ENCODE results near the gene HOXC13.

Gene HOXC13

DNA sequence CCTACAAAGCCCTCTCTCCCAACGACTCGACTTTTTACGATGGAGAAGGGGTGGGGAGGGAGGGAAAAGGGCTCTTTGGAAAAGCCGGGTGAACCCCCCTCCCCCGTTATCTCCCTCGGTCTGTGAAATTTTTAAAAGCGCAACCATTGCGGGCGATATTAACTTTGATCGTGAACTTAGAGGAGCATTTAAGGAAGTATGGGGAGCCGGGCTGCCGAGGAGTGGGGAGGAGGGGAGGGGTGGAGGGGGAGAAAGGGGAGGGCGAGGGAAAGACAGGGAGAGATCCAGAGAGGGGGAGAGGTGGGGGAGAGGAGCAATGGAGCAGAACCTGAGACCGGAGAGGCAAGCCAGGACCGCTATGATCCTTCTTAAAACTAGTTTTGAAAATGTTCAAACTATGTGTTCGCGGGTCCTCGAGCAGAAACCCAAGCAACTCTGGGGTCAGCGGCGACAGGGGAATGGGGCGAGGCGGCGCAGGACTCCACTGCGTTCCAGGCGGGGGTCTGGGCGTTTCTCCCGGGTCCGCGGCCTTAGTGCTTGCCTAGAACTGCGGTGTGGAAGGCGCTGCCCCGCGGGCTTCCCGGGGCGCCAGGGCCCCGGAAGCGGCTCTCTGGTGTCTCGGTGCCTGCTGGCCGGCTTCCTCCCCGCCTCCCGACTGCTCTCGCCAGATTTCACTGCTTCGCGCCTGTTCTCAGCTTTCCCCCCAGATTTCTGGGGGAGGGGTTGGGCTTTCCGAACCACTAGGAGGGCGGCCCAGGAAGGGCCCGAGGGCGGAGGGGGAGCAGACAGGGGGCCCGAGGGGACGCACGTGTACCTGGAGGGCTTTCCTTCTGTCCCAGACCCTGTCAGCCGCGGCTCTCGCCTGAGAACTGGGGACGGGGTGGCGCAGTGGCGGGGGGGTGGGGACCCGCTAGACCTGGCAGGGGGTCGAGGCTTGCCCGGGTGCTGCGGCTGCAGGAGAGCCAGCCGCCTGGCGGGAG lies 35.7 kb downstream of the HOXC13 start, which contains the start of gene HOTAIR:
TSS of gene HOTAIR (minus strand) at position 871 of the 980 bp plus-strand sequence.
- FAIRE-seq (no peak), DNase-seq (ENCODE audit: insufficient read length, low spot score) (peak; percentile 89)
- TF ChIP-seq POLR2A (IDR thresholded peaks at IDR 0.05; ENCODE audit: low read depth, low read length), result no peak

GRCh38 chr12:53975064-53975471 lies 36.4 kb downstream of the HOXC13 start:
- DNase-seq (ENCODE audit: insufficient read length, low spot score) (no peak), FAIRE-seq (no peak)
- TF ChIP-seq POLR2A (IDR thresholded peaks at IDR 0.05; ENCODE audit: low read depth, low read length), result no peak

DNA sequence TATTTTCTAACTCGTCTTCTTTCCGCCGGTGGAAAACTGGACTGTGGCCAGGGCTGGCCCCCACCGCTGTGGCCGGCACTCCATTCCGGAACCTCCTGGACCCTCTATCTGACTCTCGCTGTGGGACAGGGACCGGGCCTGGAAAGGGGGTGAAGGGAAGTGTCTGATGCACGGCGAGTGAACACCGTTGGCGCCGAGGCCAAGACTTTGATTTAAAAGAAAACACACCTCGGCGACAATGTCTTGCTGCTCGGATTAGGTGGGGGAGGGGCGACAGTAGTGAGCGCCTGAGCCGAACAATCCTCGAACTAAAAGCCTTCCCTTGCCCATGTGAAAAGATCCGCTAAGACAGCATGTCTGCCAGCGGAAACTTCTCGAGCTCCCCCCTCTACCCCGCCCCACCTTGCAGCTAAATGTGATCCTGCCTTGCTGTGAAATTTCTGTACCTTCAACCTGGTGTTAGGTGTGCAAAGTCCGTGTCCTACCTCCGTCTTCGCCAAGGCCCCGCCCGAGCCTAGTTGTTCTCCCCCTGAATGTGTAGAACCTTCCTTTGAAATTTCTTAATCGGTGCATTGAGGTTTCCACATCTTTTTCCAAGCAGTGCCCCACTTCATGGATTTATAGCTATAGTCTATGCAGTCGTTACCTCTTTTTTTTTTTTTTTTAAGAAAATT lies 37.0 kb downstream of the HOXC13 start:
- FAIRE-seq, result no peak
- DNase-seq (ENCODE audit: insufficient read length, low spot score), result no peak
- no peak for TF ChIP-seq POLR2A (IDR thresholded peaks at IDR 0.05; ENCODE audit: low read depth, low read length)

- TF ChIP-seq POLR2A (IDR thresholded peaks at IDR 0.05; ENCODE audit: low read depth, low read length), result no peak
- no peak for FAIRE-seq
- DNase-seq (ENCODE audit: insufficient read length, low spot score), result no peak
Measured at GRCh38 chr12:53976172-53976822, 37.7 kb downstream of the HOXC13 start.

GRCh38 chr12:53976823-53977595 lies 38.4 kb downstream of the HOXC13 start:
- no peak for TF ChIP-seq POLR2A (IDR thresholded peaks at IDR 0.05; ENCODE audit: low read depth, low read length)
- no peak for DNase-seq (ENCODE audit: insufficient read length, low spot score)
- FAIRE-seq, result no peak

DNA sequence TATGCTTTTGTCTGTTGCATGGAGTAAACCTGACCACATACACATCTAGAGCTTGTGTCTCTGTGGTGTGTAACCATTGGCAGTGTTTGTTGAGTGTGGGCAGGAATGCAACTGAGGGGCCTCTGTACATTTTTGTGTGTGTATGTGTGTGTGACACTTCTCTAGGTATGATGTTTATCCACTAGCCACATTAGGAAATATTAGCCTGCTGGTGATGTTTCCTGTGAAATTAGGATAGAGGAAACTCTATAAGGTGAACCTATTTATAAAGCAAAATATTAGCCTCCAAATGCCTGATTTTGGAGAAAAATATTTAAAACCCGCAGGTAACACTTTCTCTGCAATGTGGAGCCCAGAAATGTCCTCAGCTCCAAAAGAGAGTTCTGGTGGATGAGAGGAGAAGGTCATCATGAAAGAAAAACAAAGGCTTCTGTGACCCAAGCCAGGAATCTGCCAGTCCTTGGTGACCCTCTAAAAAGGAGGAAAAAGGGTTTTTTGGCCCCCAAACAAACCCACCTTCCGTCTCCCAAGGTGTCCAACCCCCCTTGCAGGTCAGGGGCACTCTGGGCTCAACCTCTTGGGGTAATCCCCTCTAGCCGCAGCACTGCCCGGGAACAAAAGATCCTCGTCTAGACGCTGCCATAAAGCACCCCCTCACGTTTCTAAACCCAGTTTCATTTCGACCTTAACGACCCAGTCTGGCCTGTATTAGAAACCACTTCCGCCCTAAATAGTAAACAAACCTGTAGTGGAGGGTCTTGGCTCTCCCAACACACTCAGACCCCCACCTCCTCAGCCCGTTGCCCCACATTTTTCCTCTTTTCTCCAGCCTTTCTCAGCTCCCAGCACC lies 39.2 kb downstream of the HOXC13 start:
- DNase-seq (ENCODE audit: insufficient read length, low spot score) (no peak), FAIRE-seq (no peak)
- TF ChIP-seq POLR2A (IDR thresholded peaks at IDR 0.05; ENCODE audit: low read depth, low read length), result no peak

DNA sequence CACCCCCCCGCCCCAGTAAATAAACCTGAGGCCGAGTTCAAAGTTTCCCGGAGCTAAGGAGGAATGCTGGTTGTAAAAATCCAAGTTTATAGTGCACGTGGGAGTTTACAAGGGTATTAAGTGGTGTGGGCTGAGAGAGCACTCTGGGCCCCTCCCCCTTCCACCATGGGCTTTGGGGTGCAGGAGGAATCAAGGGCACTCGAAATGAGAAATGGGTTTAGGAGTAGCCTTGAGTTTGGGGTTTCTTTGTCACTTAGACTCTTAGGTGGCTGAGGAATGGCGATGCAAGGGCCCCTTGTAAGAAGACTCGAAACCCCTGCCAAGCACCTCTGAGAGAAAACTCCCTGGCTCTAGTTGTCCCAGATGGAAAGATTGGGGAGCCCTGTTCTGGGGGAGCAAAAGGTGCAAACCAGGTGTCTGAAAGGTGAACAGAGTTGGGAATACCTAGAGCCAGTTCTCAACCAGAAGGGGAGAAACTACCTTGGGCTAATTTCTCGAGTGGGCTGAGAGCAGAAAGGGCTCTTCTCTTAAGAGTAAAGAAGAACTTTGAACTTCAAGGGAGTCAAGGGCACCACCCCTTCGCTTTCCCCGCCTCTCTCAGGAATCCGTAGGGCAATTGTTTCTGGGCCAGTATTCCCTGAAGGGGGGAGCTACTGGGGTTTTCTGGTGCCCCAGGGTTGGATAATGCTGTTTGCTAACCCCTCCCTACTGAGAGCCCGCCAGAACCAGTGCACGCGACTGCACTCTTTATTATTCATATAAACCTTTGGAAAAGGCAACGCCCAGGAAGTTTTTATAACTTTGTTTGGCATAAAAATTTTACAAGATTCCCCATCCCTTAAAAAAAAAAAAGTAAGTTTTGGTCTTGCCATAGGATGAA lies 40.1 kb downstream of the HOXC13 start:
- TF ChIP-seq POLR2A (IDR thresholded peaks at IDR 0.05; ENCODE audit: low read depth, low read length), result no peak
- DNase-seq (ENCODE audit: insufficient read length, low spot score), result no peak
- FAIRE-seq, result no peak

- no peak for TF ChIP-seq POLR2A (IDR thresholded peaks at IDR 0.05; ENCODE audit: low read depth, low read length)
- DNase-seq (ENCODE audit: insufficient read length, low spot score) (no peak), FAIRE-seq (no peak)
Measured at GRCh38 chr12:53980104-53980801, 41.6 kb downstream of the HOXC13 start.

DNA sequence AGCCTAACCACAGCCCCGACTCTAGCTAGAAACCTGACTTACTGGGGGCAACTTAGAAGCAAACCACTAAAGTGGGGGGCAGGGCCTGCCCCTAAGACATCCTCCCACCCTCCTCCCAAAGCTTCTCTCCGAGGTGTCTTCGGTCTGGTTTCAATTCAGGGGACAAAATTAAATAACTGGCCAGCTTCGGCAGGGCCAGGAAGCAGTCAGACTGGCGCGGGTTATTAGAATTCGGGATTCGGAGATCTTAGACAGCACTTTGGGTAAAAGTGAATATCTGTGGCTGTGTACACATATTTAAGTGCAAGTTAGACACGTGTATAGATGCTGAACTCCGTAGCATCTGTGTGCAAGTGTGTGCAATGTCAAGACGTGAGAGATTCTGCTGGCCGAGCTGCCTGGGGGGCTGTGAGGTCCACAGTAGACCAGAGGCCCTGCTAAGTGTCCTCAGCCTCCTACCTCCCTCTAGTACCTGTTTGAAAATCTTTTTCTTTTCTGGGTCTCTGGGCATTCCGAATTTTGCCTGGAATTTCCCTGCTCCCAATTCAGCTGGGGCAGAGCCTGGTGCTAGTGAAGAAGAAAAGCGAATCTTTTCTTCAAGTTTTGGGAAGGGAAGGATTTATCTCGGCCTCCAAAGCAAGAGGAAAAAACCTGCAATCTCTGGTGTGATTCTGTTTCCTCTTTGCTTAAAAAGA lies 42.3 kb downstream of the HOXC13 start:
- DNase-seq (ENCODE audit: insufficient read length, low spot score) (no peak), FAIRE-seq (no peak)
- TF ChIP-seq POLR2A (IDR thresholded peaks at IDR 0.05; ENCODE audit: low read depth, low read length), result no peak

DNA sequence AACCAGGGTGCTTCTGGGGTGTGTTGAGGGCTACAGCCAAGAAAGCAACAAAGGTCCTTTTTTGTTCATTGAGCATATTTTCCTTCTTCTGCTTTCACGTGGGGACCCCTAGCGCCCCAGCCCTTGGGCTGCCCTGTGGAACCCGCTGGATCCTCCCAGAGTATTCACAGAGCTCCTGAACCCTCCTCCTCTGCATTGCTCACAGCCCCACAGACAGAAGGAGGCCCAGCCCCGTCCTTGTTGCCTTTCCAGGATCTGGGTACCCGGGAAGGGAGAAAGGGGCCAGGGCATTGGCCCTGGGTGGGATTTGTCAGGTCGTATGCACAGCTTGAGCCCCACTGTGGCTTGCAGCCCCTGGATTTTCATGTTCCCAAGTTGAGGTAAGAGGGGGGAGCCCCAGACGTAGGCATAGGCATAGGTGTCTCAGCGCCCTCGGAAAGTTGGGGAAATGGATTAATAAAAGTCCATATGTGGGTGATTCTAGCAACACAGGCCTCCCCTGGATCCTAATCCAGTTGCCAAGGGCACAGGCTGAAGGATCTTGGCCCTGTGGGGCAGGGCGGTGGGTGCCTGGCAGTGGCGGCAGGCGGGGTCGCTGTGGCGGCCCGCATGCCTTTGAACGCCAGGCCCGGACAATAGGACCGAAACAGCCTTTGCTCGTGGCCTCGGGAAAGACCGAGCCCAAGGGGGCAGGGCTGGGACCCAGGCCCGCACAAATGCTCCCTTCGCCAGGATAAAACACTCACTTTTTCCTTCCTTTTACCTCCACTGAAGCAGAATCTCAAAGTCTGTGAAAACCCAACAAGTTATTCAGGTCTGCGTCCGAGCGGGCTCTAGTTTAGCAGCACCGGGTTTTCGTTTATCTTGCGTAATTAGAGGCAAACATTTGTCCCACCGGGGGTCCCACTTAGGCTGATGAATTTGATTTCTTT lies 43.3 kb downstream of the HOXC13 start:
- TF ChIP-seq POLR2A (IDR thresholded peaks at IDR 0.05; ENCODE audit: low read depth, low read length), result no peak
- FAIRE-seq (no peak), DNase-seq (ENCODE audit: insufficient read length, low spot score) (no peak)
